ENCODE data around the gene PARS2. TPM values are rescaled to one million over a fixed set of nuclear protein-coding genes. Genes with fewer than 3 reads are reported as not detected.
A peak's percentile ranks its signal among the peaks of the same experiment; 100 is the strongest.

PARS2 gene
- total RNA-seq, 1 donor from 2014 or later = 6.5 TPM

GRCh38 chr1:54751426-54751825 is 12.9 kb downstream of the PARS2 start:
- Mint-ChIP-seq H3K9me3 (ENCODE audit: unreplicated experiment) (no peaks in the 10 kb centered on the region), H3K27ac (ENCODE audit: unreplicated experiment) (no peak overlapping the region), H3K4me3 (ENCODE audit: unreplicated experiment) (no peak overlapping the region), H3K4me1 (ENCODE audit: unreplicated experiment) (peaks cover 3% of the 10 kb centered on the region), H3K27me3 (ENCODE audit: unreplicated experiment) (peaks cover 8% of the 10 kb centered on the region), H3K36me3 (ENCODE audit: low read depth, unreplicated experiment) (peaks cover 4% of the 10 kb centered on the region)
- TF ChIP-seq, protein P1, sequence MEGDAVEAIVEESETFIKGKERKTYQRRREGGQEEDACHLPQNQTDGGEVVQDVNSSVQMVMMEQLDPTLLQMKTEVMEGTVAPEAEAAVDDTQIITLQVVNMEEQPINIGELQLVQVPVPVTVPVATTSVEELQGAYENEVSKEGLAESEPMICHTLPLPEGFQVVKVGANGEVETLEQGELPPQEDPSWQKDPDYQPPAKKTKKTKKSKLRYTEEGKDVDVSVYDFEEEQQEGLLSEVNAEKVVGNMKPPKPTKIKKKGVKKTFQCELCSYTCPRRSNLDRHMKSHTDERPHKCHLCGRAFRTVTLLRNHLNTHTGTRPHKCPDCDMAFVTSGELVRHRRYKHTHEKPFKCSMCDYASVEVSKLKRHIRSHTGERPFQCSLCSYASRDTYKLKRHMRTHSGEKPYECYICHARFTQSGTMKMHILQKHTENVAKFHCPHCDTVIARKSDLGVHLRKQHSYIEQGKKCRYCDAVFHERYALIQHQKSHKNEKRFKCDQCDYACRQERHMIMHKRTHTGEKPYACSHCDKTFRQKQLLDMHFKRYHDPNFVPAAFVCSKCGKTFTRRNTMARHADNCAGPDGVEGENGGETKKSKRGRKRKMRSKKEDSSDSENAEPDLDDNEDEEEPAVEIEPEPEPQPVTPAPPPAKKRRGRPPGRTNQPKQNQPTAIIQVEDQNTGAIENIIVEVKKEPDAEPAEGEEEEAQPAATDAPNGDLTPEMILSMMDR (IDR thresholded peaks at IDR 0.05; ENCODE audit: unreplicated experiment) = no peak
- no peak for DNase-seq (ENCODE audit: low spot score)

DNA sequence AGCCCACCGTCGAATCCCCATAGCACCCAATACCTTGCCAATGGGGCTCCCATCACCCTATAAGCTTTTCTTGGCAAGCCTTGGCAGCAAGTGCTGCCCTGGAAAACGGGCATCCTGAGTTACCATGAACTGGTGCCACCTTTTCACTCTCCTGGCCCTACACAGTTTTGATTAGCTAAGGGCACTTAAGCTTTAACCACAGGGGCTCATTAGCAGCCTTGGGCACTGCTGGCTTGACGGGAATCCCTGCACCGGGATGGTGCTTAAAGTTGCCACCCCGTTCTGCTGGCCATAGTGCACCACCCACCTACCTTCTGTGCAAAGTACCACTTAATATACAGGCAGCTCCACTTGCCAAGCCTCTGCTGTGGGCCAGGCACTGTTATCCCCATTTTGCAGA is 13.7 kb downstream of the PARS2 start:
- no peak for DNase-seq (ENCODE audit: low spot score)
- peaks cover 3% of the 10 kb centered on the region for H3K4me1 Mint-ChIP-seq (ENCODE audit: unreplicated experiment)
- no peak overlapping the region for H3K27ac Mint-ChIP-seq (ENCODE audit: unreplicated experiment)
- H3K9me3 Mint-ChIP-seq (ENCODE audit: unreplicated experiment) = no peaks in the 10 kb centered on the region
- no peak overlapping the region for H3K4me3 Mint-ChIP-seq (ENCODE audit: unreplicated experiment)
- TF ChIP-seq, protein P1 (IDR thresholded peaks at IDR 0.05; ENCODE audit: unreplicated experiment) = no peak
- no peaks in the 10 kb centered on the region for H3K36me3 Mint-ChIP-seq (ENCODE audit: low read depth, unreplicated experiment)
- peaks cover 8% of the 10 kb centered on the region for H3K27me3 Mint-ChIP-seq (ENCODE audit: unreplicated experiment)

GRCh38 chr1:54748094-54748835 is 16.1 kb downstream of the PARS2 start:
- Mint-ChIP-seq H3K36me3 (ENCODE audit: low read depth, unreplicated experiment) (peaks cover 10% of the 10 kb centered on the region), H3K9me3 (ENCODE audit: unreplicated experiment) (no peaks in the 10 kb centered on the region), H3K4me1 (ENCODE audit: unreplicated experiment) (peaks cover 3% of the 10 kb centered on the region), H3K4me3 (ENCODE audit: unreplicated experiment) (no peak overlapping the region), H3K27me3 (ENCODE audit: unreplicated experiment) (peaks cover 8% of the 10 kb centered on the region), H3K27ac (ENCODE audit: unreplicated experiment) (no peak overlapping the region)
- no peak for DNase-seq (ENCODE audit: low spot score)
- TF ChIP-seq, protein P1 (IDR thresholded peaks at IDR 0.05; ENCODE audit: unreplicated experiment) = no peak

DNA sequence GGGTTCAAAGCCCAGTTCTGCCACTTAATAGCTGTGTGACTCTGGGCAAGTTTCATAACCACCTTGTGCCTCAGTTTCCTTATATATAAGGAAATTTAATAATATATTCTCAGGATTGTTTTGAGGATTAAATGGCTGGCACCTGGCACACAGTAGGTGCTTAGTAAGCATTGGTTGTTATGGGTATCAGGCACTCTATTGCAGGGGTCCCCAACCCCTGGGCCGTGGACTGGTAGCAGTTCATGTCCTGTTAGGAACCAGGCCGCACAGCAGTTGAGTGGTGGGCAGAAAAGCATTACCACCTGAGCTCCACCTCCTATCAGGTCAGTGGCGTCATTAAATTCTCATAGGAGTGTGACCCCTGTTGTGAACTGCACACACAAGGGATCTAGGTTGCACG is 18.5 kb downstream of the PARS2 start:
- no peak overlapping the region for H3K27ac Mint-ChIP-seq (ENCODE audit: unreplicated experiment)
- no peak overlapping the region for H3K4me3 Mint-ChIP-seq (ENCODE audit: unreplicated experiment)
- TF ChIP-seq, protein P1 (IDR thresholded peaks at IDR 0.05; ENCODE audit: unreplicated experiment) = no peak
- no peak for DNase-seq (ENCODE audit: low spot score)
- peaks cover 22% of the 10 kb centered on the region for H3K36me3 Mint-ChIP-seq (ENCODE audit: low read depth, unreplicated experiment)
- no peaks in the 10 kb centered on the region for H3K9me3 Mint-ChIP-seq (ENCODE audit: unreplicated experiment)
- peaks cover 8% of the 10 kb centered on the region for H3K27me3 Mint-ChIP-seq (ENCODE audit: unreplicated experiment)
- H3K4me1 Mint-ChIP-seq (ENCODE audit: unreplicated experiment) = no peaks in the 10 kb centered on the region

DNA sequence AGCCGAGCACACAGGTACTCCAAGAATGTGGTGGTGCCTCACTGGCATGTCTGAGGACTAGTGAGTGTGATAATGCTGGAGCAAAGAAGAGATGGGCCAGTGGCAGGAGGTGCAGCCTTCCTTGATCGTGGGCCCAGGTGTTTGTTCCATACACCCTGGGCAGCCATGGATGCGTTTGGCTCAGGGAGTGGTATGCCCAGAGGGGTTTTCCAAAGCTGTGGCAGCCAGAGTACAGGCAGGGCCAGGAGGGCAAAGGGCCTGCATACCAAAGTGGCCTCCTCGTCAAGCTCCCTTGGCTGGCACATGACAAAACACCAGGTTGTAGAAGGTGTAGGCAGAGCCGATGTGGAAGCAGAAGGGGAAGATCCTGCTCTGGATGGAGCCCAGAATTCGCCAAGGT is 19.0 kb downstream of the PARS2 start:
- peak overlapping the region; percentile 21 for H3K4me3 Mint-ChIP-seq (ENCODE audit: unreplicated experiment)
- no peaks in the 10 kb centered on the region for H3K4me1 Mint-ChIP-seq (ENCODE audit: unreplicated experiment)
- no peak for DNase-seq (ENCODE audit: low spot score)
- peaks cover 8% of the 10 kb centered on the region for H3K27me3 Mint-ChIP-seq (ENCODE audit: unreplicated experiment)
- no peak overlapping the region for H3K27ac Mint-ChIP-seq (ENCODE audit: unreplicated experiment)
- H3K9me3 Mint-ChIP-seq (ENCODE audit: unreplicated experiment) = no peaks in the 10 kb centered on the region
- TF ChIP-seq, protein P1 (IDR thresholded peaks at IDR 0.05; ENCODE audit: unreplicated experiment) = no peak
- peaks cover 24% of the 10 kb centered on the region for H3K36me3 Mint-ChIP-seq (ENCODE audit: low read depth, unreplicated experiment)
